Neural cell (in vitro differentiated cells): ENCODE measurements around the gene PPP2R2D. TPM values are rescaled to one million over a fixed set of nuclear protein-coding genes. Genes with fewer than 3 reads are reported as not detected.

ENCODE experiments used
- H2AFZ ChIP-seq: fragments of 200-600, 300-800 bp; sonication (generic), shearing (Covaris generic); 2 replicates; pipeline ENCODE4 v1.6.0; 2014; ENCODE audit warnings: low read depth, mild to moderate bottlenecking, antibody characterized with exemption, low read length, moderate library complexity
- H3F3A ChIP-seq: fragments of 200-600 bp; shearing (Covaris generic); 2 replicates; pipeline ENCODE4 v1.6.1; 2016; ENCODE audit warnings: mild to moderate bottlenecking, moderate library complexity, mixed read lengths, antibody characterized with exemption, low read length; ENCODE audit not compliant: insufficient read depth, poor library complexity, severe bottlenecking
- H3K27ac ChIP-seq: fragments of 200-600, 300-800 bp; sonication (generic), shearing (Covaris generic); 2 replicates; pipeline ENCODE4 v1.5.1; 2014; ENCODE audit warnings: mild to moderate bottlenecking, low read length, moderate library complexity
- H3K27me3 ChIP-seq: fragments of 300-800, 200-600 bp; sonication (generic), shearing (Covaris generic); 2 replicates; pipeline ENCODE4 v1.6.0; 2014; ENCODE audit warnings: mild to moderate bottlenecking, low read depth, low read length, moderate library complexity; ENCODE audit not compliant: insufficient read depth
- H3K36me3 ChIP-seq: fragments of 300-800, 200-600 bp; sonication (generic), shearing (Covaris generic); 2 replicates; pipeline ENCODE4 v1.5.1; 2014; ENCODE audit warnings: mild to moderate bottlenecking, antibody characterized with exemption, low read length, moderate library complexity; ENCODE audit not compliant: insufficient read depth
- H3K4me2 ChIP-seq: fragments of 300-800, 200-600 bp; sonication (generic), shearing (Covaris generic); 2 replicates; pipeline ENCODE4 v1.6.0; 2014; ENCODE audit warnings: mild to moderate bottlenecking, low read length
- H3K4me3 ChIP-seq: fragments of 300-800, 200-600 bp; sonication (generic), shearing (Covaris generic); 2 replicates; pipeline ENCODE4 v1.5.1; 2014; ENCODE audit warnings: mild to moderate bottlenecking, low read length, moderate library complexity
- H3K79me2 ChIP-seq: fragments of 200-600 bp; shearing (Covaris generic); replicated peaks from 2 replicates; pipeline ENCODE4 v1.6.0; 2014; ENCODE audit warnings: mild to moderate bottlenecking, low read length, moderate library complexity; ENCODE audit not compliant: insufficient read depth
- H3K9ac ChIP-seq: fragments of 300-800, 200-600 bp; sonication (generic), shearing (Covaris generic); 2 replicates; pipeline ENCODE4 v1.6.1; 2016; ENCODE audit warnings: mild to moderate bottlenecking, low read length, mixed read lengths
- H3K9me2 ChIP-seq: fragments of 200-600 bp; shearing (Covaris generic); 2 replicates; pipeline ENCODE4 v1.6.1; 2016; ENCODE audit warnings: mild to moderate bottlenecking, low read length, mixed read lengths; ENCODE audit not compliant: insufficient read depth
- H3K9me3 ChIP-seq: fragments of 200-600, 300-800 bp; sonication (generic), shearing (Covaris generic); 2 replicates; pipeline ENCODE4 v1.6.1; 2016; ENCODE audit warnings: mild to moderate bottlenecking, mixed run types, low read length, moderate library complexity, mixed read lengths
- H4K20me1 ChIP-seq: fragments of 200-600 bp; shearing (Covaris generic); 2 replicates; pipeline ENCODE4 v1.6.1; 2016; ENCODE audit warnings: mild to moderate bottlenecking, mixed run types; ENCODE audit not compliant: insufficient read depth
- CTCF ChIP-seq: fragments of 450-650 bp; IDR thresholded peaks from 2 replicates; pipeline ENCODE4 v1.5.1; 2014; ENCODE audit warnings: antibody characterized with exemption, mild to moderate bottlenecking, moderate library complexity; ENCODE audit not compliant: poor library complexity, severe bottlenecking
- EP300 ChIP-seq: fragments of 450-650 bp; conservative IDR thresholded peaks from 2 replicates; pipeline ENCODE4 v1.6.1; 2014; ENCODE audit warnings: antibody characterized with exemption, mild to moderate bottlenecking, moderate library complexity; ENCODE audit not compliant: poor library complexity, severe bottlenecking
- EZH2 ChIP-seq: fragments of 200-600, 300-800 bp; shearing (Covaris generic), sonication (generic); IDR thresholded peaks from 2 replicates; pipeline ENCODE4 v1.6.1; 2014; ENCODE audit warnings: antibody characterized with exemption, low read length, borderline replicate concordance, mild to moderate bottlenecking; ENCODE audit not compliant: insufficient read depth, poor library complexity, severe bottlenecking
- MXI1 ChIP-seq: fragments of 450-650 bp; conservative IDR thresholded peaks from 2 replicates; pipeline ENCODE4 v1.6.1; 2014; ENCODE audit warnings: antibody characterized with exemption, mild to moderate bottlenecking; ENCODE audit not compliant: poor library complexity, severe bottlenecking
- POLR2AphosphoS5 ChIP-seq: IDR thresholded peaks from 2 replicates; pipeline ENCODE4 v1.6.1; 2012
- RAD21 ChIP-seq: fragments of 450-650 bp; conservative IDR thresholded peaks from 2 replicates; pipeline ENCODE4 v1.6.1; 2014; ENCODE audit warnings: antibody characterized with exemption, mild to moderate bottlenecking, moderate library complexity
- REST ChIP-seq: IDR thresholded peaks from 2 replicates; pipeline ENCODE4 v1.6.1; 2012; ENCODE audit warnings: borderline replicate concordance
- SMC3 ChIP-seq: fragments of 450-650 bp; conservative IDR thresholded peaks from 2 replicates; pipeline ENCODE4 v1.6.1; 2014; ENCODE audit warnings: antibody characterized with exemption, mild to moderate bottlenecking, moderate library complexity; ENCODE audit not compliant: poor library complexity
- TAF1 ChIP-seq: IDR thresholded peaks from 2 replicates; pipeline ENCODE4 v1.6.1; 2012; ENCODE audit warnings: low read depth
- polyA plus RNA-seq: library from polyadenylated mRNA; depleted of rRNA; stranded (reverse); fragments of >200 nt; gene quantifications from 2 replicates; pipeline ENCODE4 v1.2.3, GENCODE V29; 2014

PPP2R2D gene
- polyA plus RNA-seq, 1 donor from 2014 or later: 71.7 TPM

GRCh38 chr10:131921184-131921583 is 20.4 kb downstream of the PPP2R2D start:
- Histone ChIP-seq H3K9ac (no peak overlapping the region), H3K4me3 (no peak overlapping the region), H3K27me3 (no peaks in the 10 kb centered on the region), H3K9me2 (no peaks in the 10 kb centered on the region), H3F3A (no peaks in the 10 kb centered on the region), H3K4me2 (no peak overlapping the region), H3K79me2 (peaks cover 41% of the 10 kb centered on the region), H3K9me3 (peaks cover under 1% of the 10 kb centered on the region), H4K20me1 (no peaks in the 10 kb centered on the region), H3K27ac (no peak overlapping the region), H2AFZ (no peak overlapping the region), H3K36me3 (no peaks in the 10 kb centered on the region)
- TF ChIP-seq EP300 (no peak), RAD21 (no peak), CTCF (no peak), MXI1 (no peak), POLR2AphosphoS5 (no peak), SMC3 (no peak), EZH2 (no peak)

- Histone ChIP-seq H3K4me3 (no peak overlapping the region), H4K20me1 (no peaks in the 10 kb centered on the region), H3K27ac (no peak overlapping the region)
Observed at GRCh38 chr10:131923038-131923756, 22.4 kb downstream of the PPP2R2D start.

More at GRCh38 chr10:131923038-131923756, 22.4 kb downstream of the PPP2R2D start:
- no peaks in the 10 kb centered on the region for H3K9me2 ChIP-seq
- no peak overlapping the region for H3K9ac ChIP-seq
- TF ChIP-seq REST: no peak
- TF ChIP-seq SMC3: no peak
- TF ChIP-seq EP300: no peak
- TF ChIP-seq RAD21: no peak
- TF ChIP-seq MXI1: no peak
- TF ChIP-seq POLR2AphosphoS5: no peak
- no peak for TF ChIP-seq EZH2
- no peak for TF ChIP-seq CTCF
- TF ChIP-seq TAF1: no peak
- peaks cover 5% of the 10 kb centered on the region for H3K9me3 ChIP-seq
- no peak overlapping the region for H3K4me2 ChIP-seq
- H2AFZ ChIP-seq: no peak overlapping the region
- H3F3A ChIP-seq: no peaks in the 10 kb centered on the region
- H3K36me3 ChIP-seq: no peaks in the 10 kb centered on the region
- H3K27me3 ChIP-seq: no peaks in the 10 kb centered on the region
- peaks cover 50% of the 10 kb centered on the region for H3K79me2 ChIP-seq
